AG10803 (cell line): ENCODE data around the gene GALP.
A peak's percentile ranks its signal among the peaks of the same experiment; 100 is the strongest.
"Not testable (repeated sequence)": the region's sequence is repeated elsewhere in the genome, so short reads cannot be mapped to it uniquely, and the experiment has no call there.

Source experiments
- DNase-seq: peaks from one replicate; pipeline ENCODE4 v3.0.0; 2010; ENCODE audit warnings: low read depth
- H3K4me3 ChIP-seq: 2 replicates; pipeline ENCODE4 v1.5.1; 2011; ENCODE audit warnings: mild to moderate bottlenecking, low read length, control low read depth
- TF ChIP-seq, protein P1 (sequence below): conservative IDR thresholded peaks from 2 replicates; pipeline ENCODE4 v1.5.1; 2011; ENCODE audit warnings: mild to moderate bottlenecking, low read length, control low read depth, inconsistent platforms

GALP gene

GRCh38 chr19:56148096-56148495, 27.7 kb upstream of the GALP start:
- H3K4me3 ChIP-seq: no peak overlapping the region
- TF ChIP-seq, protein P1, sequence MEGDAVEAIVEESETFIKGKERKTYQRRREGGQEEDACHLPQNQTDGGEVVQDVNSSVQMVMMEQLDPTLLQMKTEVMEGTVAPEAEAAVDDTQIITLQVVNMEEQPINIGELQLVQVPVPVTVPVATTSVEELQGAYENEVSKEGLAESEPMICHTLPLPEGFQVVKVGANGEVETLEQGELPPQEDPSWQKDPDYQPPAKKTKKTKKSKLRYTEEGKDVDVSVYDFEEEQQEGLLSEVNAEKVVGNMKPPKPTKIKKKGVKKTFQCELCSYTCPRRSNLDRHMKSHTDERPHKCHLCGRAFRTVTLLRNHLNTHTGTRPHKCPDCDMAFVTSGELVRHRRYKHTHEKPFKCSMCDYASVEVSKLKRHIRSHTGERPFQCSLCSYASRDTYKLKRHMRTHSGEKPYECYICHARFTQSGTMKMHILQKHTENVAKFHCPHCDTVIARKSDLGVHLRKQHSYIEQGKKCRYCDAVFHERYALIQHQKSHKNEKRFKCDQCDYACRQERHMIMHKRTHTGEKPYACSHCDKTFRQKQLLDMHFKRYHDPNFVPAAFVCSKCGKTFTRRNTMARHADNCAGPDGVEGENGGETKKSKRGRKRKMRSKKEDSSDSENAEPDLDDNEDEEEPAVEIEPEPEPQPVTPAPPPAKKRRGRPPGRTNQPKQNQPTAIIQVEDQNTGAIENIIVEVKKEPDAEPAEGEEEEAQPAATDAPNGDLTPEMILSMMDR: no peak
- no peak for DNase-seq

DNA sequence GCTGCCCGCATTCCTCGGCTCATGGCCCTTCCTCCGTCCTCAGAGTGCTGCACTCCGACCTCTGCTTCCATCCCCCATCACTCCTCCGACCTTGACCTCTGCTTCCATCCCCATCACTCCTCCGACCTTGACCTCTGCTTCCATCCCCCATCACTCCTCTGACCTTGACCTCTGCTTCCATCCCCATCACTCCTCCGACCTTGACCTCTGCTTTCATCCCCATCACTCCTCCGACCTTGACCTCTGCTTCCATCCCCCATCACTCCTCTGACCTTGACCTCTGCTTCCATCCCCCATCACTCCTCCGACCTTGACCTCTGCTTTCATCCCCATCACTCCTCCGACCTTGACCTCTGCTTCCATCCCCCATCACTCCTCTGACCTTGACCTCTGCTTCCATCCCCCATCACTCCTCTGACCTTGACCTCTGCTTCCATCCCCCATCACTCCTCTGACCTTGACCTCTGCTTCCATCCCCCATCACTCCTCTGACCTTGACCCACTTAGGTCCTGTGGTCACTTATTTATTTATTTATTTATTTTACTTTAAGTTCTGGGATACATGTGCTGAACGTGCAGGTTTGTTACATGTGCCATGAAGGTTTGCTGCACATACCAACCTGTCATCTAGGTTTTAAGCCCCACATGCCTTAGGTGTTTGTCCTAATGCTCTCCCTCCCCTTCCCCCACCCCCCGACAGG, 26.7 kb upstream of the GALP start:
- DNase-seq, H3K4me3 ChIP-seq: not testable (repeated sequence)

GRCh38 chr19:56149656-56150038, 26.2 kb upstream of the GALP start:
- no peak for DNase-seq
- H3K4me3 ChIP-seq: no peak overlapping the region
- TF ChIP-seq, protein P1: no peak

- DNase-seq: no peak
- H3K4me3 ChIP-seq: no peak overlapping the region
- TF ChIP-seq, protein P1: no peak
Measured at GRCh38 chr19:56150358-56150757, 25.4 kb upstream of the GALP start.

GRCh38 chr19:56152644-56153043, 23.2 kb upstream of the GALP start:
- no peak for DNase-seq
- no peak overlapping the region for H3K4me3 ChIP-seq
- TF ChIP-seq, protein P1: no peak

DNA sequence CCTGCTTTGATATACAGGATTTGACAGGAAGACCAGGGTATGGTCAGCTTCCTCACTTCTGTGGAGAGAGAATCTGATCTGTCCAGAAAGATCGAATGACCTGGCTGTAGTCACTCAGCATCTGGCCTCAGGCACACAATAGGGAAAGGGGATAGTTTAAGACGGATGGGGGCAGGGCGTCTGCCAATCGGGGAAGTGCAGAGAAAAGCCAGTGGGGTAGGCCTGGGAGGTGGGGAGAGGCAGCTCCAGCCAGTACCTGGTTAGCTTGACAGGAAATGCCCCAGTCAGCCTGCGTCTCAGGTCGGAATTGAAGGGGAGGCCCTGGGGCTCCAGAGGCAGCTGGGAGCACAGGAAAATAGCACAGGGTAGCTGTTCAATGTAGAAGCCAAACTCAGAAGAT, 22.3 kb upstream of the GALP start:
- no peak overlapping the region for H3K4me3 ChIP-seq
- DNase-seq: no peak
- TF ChIP-seq, protein P1: no peak

GRCh38 chr19:56155124-56155687, 20.6 kb upstream of the GALP start:
- H3K4me3 ChIP-seq: no peak overlapping the region
- DNase-seq: no peak
- TF ChIP-seq, protein P1: peak; percentile 31
